Suppressor macrophage treated with lipopolysaccharide for 4 hours (primary cell): Measurements from ENCODE around the gene CFDP1.
"Not testable (repeated sequence)": the region's sequence is repeated elsewhere in the genome, so short reads cannot be mapped to it uniquely, and the experiment has no call there.

Experiments used
- DNase-seq: peaks from one replicate; pipeline ENCODE4 v3.0.0-alpha.2; 2020

The CFDP1 gene

DNA sequence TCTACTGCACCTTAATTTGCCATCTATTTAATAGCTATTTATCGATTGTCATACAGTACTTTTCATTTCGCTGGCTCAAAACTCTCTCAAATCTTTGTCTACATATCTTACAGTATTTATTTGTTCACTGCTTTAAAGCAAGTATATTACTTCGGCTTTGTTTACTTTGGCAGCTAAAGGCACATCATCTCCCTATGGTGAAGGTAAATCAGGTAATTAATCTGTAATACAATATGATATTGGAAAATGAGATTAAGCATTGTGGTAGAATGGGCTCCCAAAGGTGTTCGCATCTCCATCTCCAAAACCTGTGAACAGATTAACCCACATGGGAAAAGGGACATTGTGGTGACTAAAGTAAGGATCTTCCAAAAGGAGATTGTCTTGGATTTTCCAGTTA, 24.7 kb upstream of the CFDP1 start:
- DNase-seq = no peak

DNA sequence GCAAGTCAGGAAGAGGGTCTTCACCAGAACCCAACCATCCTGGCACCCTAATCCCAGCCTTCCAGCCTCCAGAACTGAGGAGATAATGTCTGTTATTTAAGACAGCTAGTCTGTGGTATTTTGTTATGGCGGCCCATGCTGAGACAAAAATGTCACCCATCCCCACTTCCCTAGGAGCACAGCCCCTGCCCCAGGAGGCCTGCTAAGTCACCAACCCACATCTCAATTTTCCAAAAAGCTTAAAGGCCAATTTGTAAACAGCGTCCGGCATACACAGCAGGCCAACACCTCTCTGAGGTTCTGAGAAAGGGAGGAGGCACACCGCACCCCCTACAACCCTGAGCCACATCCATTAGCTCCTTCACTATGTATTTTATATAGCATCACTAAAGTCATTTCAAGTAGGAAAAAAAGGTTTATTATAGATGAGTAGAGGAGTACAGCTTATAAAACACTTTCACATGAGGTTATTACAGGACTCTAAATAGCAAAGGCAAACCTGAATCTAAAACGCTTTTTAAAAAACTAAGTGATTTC, 24.2 kb upstream of the CFDP1 start:
- DNase-seq = no peak

DNA sequence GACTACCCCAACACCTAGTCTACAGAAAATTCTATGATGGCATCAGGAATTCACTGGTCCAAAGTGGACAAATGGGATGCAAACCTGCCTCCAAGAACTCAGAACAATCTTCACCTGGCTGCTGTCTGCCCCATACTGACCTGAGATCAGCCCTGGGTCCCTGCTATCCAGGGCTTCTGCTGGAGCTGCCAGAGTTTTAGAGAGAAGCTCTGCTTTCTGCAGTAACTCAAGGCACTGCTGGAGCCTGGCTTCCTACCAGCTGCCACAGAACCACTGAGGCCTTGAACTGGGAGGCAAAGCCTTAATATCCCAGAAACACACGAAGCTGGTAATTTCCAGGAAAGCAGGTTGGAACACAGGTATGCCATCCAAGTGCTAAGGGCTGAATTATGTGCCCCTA, 23.7 kb upstream of the CFDP1 start:
- DNase-seq = no peak

- DNase-seq = not testable (repeated sequence)
These were observed 23.2 kb upstream of the CFDP1 start for GRCh38 chr16:75456486-75456885.

- DNase-seq = no peak
These were observed 22.4 kb upstream of the CFDP1 start for GRCh38 chr16:75455677-75456076.

DNA sequence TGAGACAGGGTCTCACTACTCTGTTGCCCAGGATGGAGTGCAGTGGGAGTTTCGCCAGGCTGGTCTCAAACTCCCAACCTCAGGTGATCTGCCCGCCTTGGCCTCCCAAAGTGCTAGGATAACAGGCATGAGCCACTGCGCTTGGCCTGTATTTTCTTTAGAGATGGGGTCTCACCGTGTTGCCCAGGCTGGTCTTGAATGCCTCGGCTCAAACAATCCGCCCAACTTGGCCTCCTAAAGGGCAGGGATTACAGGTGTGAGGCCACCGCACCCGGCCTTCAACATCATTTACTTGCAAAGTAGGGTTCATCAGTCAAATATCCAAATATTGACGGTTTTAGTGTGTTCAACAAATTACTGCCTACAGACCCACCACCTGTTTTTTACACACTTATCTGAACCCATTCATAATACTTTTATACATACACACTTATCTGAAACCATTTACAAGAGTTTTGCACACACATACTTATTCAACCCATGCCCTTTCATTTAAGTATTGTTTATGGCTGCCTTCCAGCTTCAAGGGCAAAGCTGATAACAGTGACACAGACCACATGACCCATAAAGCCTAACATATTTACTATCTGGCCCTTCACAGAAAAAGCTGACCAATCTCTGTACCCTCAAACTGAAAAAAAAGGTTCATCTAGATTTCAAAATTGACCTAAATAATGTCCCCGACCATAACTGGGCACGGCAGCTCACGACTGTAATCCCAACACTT, 19.3 kb upstream of the CFDP1 start:
- no peak for DNase-seq

GRCh38 chr16:75446416-75446815, 13.1 kb upstream of the CFDP1 start:
- no peak for DNase-seq

DNA sequence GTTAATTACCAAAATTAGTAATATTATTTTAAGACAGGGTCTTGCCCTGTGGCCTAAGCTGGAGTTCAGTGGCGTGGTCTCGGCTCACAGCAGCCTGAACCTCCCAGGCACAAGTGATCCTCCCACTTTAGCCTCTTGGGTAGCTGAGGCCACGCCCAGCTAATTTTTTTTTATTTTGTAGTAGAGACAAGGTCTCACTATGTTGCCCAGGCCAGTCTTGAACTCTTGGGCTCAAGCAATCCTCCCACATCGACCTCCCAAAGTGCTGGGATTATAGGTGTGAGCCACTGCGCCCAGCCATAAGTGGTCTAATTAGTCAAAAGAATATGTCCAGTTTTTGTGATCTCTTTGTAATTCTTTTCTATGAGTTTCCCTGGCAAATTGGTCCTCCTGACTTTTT, 12.0 kb upstream of the CFDP1 start:
- DNase-seq = no peak

DNA sequence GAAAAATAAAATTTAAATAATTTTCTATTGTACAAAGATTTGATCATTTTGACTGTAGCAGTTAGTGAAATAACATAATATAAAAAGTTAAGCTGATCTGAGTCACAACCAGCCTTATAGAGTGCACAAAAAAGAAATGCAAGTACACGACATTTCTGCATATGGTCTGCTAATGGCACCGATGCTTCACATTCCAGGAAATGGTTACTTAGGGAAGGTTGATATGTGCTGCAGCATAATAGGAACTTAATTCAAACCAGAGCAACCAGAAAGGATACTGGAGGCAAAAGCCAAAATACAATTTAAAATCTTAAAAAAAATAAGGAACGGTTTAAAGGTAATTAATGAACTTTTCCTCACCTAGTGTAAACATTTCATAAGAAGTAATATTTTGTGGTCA, 10.0 kb upstream of the CFDP1 start:
- no peak for DNase-seq

- peak; percentile 90 for DNase-seq
These were observed 570 bp upstream of the CFDP1 start for GRCh38 chr16:75433732-75434413.

DNA sequence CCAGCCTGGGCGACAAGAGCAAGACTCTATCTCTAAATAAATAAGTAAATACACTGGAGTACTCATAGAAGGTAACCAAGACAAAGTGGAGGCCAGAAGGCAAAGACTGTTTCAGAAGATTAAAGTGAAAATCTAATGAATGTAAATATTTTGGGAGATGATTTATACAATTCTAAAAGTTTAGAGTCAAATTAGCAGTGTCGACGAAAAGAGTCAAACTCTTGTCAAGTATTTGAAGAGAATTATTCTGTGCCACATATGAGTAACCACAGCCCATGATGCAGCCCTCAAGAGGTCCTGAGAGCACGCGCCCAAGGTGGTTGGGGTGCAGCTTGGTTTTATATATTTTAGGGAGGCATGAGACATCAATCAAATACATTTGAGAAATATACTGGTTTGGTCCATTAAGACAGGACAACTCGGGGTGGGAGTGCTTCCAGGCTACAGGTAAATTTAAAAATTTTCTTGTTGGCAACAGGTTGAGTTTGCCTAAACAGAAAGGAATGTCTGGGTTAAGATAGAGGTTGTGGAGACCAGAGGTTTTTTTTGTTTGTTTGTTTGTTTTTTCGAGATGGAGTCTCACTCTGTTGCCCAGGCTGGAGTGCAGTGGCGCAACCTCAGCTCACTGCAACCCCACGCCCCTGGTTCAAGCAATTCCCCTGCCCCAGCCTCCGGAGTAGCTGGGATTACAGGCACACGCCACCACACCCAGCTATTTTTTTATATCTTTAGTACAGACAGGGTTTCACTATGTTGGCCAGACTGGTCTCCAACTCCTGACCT, 3.5 kb downstream of the CFDP1 start:
- no peak for DNase-seq

DNA sequence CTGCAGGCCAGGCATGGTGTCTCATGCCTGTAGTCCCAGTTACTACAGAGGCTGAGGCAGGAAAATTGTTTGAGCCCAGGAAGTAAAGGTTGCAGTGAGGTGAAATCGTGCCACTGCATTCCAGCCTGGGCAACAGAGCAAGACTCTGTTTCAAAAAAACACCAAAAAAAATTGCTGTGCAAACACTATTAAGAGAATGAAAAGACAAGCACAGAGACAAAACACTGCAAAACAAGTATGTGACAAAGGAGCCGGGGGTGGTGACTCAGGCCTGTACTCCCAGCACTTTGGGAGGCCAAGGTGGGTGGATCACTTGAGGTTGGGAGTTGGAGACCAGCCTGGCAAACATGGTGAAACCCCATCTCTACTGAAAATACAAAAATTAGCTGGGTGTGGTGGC, 6.8 kb downstream of the CFDP1 start:
- DNase-seq = not testable (repeated sequence)

DNA sequence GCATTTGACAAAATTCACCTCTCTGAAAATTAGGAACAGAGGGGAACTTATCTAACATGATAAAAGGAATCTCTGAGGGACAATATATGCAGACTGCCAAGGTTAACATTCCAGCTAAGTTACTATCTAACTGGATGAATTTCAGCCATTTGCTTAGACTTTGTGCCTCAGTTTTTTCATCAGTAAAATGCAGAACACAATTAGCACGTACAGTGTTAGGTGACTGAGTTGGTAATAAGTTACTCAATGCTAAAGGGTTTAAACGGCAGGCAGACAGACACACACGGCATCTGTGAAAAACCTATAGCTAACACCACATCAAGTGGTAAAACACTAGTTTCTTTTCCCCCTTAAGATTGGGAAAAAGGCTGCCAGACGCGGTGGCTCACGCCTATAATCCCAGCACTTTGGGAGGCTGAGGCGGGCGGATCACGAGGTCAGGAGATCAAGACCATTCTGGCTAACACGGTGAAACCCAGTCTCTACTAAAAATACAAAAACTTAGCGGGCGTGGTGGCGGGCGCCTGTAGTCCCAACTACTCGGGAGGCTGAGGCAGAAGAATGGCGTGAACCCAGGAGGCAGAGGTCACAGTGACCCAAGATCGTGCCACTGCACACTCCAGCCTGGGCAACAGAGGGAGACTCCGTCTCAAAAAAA, 9.1 kb downstream of the CFDP1 start:
- DNase-seq = not testable (repeated sequence)

DNA sequence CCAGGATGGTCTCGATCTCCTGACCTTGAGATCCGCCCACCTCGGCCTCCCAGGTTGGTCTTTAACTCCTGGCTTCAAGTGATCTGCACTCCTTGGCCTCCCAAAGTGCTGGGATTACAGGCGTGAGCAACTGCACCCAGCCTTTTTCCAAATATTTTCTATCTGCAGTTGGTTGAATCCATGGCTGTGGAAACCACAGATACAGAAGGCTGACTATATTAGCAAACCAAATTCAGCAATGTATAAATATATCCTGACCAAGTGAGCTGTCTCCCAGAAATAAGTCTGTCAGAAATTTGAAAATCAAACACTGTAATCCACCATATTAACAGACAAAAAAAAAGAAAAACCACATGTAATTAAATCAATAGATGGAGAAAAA, 9.6 kb downstream of the CFDP1 start:
- no peak for DNase-seq

- no peak for DNase-seq
These were observed 11.5 kb downstream of the CFDP1 start for GRCh38 chr16:75421820-75422126.

DNA sequence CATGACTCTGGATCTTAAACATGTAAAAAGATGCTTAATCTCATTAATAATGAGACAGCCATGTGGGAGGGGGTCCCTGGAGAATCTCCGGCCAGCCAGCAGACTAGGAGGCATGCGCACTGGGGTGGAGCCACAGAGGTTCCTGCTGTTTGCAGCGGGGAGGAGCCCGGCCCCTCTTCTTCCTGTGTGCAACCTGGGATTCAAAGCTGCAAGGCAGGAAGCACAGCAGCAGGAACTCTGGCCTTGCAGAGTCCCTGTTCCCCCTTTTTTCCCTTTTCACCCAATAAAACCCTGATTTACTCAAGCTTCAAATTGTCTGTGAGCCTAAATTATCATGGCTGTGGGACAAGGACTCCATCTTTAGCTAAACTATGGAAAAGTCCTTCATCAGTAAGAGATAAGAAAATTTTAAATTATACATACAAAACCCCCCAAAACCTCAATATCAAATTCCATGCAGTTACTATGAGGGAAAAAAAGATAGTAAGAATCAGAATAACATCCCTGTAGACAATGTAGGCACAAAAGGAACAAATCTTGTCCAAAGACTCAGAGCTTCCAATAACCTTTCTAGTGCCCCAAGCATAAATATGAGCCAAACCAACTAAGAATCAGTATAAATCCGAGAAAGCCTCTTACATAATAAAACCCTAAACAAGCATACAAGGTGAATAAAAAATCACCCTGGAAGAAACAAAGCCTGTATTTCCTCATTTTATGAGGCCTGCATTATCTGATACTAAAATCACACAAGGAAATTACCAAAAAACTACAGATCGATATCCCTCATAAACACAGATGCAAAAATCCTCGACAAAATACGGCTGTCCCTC, 12.1 kb downstream of the CFDP1 start:
- DNase-seq = peak; percentile 58

DNA sequence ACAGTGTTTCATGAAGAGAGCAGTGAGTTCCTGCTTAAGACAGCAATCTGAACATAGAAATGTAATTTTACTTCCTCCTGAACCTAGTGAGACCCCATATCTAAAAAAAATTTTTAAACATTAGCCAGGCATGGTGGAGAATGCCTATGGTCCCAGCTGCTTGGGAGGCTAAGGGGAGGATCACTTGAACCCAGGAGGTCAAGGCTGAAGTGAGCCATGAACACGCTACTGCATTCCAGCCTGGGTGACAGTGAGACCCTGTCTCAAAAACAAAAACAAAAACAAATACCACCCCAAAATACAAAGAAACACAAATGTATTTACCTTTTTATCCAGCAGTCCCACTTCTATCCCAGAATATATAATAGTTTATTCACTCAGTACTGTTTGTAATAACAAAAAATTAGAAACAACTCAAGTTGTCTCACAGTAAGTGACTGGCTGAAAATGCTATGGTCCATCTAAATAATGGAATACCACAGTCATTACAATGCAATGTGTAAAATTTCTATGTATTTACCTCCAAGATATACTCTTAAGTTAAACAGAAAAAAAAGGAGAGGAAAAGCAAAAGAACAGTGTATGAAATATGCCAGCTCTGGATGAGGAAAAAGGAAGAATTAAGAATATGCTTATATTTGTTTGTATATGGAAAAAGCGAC, 16.3 kb downstream of the CFDP1 start:
- DNase-seq = no peak

DNA sequence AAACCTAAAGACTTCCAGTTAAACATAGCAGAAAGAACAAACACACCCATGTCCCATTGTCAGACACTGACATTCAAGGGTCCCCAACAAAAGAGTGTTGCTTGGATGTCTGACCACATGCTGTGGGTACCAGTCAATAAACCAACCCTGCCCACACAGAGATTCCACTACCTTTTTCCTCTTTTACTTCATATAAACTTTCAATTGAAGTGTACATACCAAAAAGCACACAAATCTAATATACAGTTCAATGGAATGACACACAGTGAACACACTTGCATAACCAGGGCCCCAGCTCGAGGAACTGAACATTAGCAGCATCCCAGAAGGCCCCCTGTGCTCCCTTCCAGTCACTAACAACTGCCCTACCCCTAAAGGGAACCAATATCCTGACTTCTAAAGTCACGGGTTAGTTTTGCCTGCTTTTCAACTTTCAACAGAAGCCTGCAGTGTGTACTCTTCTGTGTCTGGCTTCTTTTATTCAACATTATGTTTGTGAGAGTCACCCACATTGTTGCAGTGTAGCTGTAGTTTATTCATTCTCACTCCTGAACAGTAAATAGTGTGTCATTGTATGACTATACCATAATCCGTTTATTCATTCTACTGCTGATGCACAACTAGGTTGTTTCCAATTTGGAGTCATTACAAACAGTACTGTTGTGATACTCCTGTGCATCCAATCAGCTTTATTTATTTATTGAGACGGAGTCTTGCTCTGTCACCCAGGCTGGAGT, 18.0 kb downstream of the CFDP1 start:
- no peak for DNase-seq

GRCh38 chr16:75413951-75414350, 19.4 kb downstream of the CFDP1 start:
- no peak for DNase-seq

DNA sequence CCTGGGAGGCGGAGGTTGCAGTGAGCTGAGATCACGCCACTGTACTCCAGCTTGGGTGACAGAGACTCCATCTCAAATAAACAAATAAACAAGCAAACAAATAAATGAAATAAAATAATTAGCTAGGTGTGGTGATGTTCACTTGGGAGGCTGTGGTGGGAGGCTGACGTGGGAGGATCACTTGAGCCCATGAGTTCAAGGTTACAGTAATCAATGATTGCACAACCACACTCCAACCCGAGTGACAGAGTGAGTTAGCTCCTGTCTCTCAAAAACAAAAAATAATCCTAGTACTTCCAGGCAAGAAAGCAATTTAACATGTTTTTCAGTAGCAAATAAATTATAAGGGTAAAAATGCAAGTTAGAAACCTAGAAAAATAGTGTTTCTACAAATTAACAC, 26.4 kb downstream of the CFDP1 start:
- DNase-seq = no peak

DNA sequence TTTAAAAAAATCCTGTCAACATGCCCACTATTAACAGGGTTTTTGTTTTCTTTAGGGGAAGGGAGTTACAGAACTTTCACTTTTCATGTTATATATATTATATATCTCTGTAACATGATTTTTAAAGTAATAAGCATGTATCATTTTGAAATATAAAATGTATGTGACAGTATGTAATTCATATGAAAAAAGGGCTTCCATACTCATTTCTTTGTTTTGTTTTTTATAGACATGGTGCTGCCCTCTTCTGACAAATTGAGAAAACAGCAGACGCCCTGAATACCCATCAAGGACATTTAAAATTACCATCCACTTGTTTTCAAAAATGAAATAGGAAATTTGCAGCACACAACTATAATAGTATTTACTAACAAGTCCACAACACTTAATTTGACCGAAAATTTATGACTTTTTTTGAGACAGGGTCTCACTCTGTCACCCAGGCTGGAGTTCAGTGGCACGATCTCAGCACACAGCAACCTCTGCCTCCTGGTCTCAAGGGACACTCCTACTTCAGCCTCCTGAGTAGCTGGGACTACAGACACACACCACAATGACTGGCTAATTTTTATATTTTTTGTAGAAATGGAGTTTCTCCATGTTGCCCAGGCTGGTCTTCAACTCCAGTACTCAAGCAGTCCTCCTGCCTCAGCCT, 30.4 kb downstream of the CFDP1 start:
- peak; percentile 41 for DNase-seq
